Measurements from ENCODE around the gene STAMBPL1. TPM values are rescaled to one million over a fixed set of nuclear protein-coding genes. Genes with fewer than 3 reads are reported as not detected.

Gene STAMBPL1
- total and polyA plus RNA-seq, 11 donors: 1.0 to 6.3 (median 3.3) TPM

DNA sequence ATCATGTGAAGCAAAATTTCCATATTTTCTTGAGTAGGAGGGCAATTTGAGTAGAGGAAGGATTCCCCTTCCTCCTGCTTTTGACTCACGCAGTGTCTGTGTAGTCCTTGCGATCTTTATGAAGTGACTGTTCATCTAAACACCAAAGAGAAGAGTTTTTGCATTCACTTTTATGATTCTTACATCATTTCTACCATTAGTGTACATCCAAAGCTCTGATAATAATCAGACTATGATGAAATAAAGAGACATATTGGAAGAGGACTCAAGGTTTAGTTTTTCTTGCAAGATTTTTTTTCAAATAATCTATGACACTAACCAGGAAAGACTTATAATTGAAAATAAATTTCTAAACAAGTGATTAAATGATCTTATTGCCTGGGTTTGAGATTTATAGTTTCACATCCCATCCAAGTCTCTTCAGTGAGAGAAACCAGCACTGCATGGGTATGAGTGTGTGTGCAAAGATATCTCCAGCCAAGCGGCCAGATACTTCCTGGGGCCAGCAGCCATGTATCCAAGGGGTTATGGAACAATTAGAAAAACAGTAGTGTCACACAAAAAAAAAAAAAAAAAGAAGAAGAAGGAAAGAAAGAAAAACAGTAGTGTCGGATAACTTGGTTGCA, 74.5 kb downstream of the STAMBPL1 start:
- 74 to 92% (median 89%) methylated on average over 4 of the region's 4 CpGs for WGBS, 4 donors
- intact Hi-C loops (cut with DNase I): no loop called here
- Histone ChIP-seq H3K27ac (peak overlapping the region in 1 of 12 donors; percentile 88), H3K9me3 (no peaks in the 10 kb centered on the region), H3K4me1 (peaks cover 0 to 32% (median 10%) of the 10 kb centered on the region in 12 donors), H3K36me3 (no peaks in the 10 kb centered on the region), H3K4me3 (no peak overlapping the region), H3K27me3 (no peaks in the 10 kb centered on the region)
- DNase-seq (no peak), ATAC-seq (no peak)
- TF ChIP-seq, protein P1, sequence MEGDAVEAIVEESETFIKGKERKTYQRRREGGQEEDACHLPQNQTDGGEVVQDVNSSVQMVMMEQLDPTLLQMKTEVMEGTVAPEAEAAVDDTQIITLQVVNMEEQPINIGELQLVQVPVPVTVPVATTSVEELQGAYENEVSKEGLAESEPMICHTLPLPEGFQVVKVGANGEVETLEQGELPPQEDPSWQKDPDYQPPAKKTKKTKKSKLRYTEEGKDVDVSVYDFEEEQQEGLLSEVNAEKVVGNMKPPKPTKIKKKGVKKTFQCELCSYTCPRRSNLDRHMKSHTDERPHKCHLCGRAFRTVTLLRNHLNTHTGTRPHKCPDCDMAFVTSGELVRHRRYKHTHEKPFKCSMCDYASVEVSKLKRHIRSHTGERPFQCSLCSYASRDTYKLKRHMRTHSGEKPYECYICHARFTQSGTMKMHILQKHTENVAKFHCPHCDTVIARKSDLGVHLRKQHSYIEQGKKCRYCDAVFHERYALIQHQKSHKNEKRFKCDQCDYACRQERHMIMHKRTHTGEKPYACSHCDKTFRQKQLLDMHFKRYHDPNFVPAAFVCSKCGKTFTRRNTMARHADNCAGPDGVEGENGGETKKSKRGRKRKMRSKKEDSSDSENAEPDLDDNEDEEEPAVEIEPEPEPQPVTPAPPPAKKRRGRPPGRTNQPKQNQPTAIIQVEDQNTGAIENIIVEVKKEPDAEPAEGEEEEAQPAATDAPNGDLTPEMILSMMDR (IDR thresholded peaks at IDR 0.05): no peak
- TF ChIP-seq POLR2A (IDR thresholded peaks at IDR 0.05): no peak

- Histone ChIP-seq H3K4me3 (no peak overlapping the region), H3K4me1 (peaks cover 0 to 17% (median 0%) of the 10 kb centered on the region in 12 donors), H3K27ac (no peak overlapping the region), H3K9me3 (no peaks in the 10 kb centered on the region), H3K36me3 (no peaks in the 10 kb centered on the region), H3K27me3 (no peaks in the 10 kb centered on the region)
- intact Hi-C loops (cut with DNase I): no loop called here
- no peak for TF ChIP-seq POLR2A (IDR thresholded peaks at IDR 0.05)
- TF ChIP-seq, protein P1 (IDR thresholded peaks at IDR 0.05): no peak
- no peak for DNase-seq
- ATAC-seq: no peak
- WGBS, 4 donors: 71 to 96% (median 84%) methylated on average over 1 of the region's 1 CpG
These were observed 77.3 kb downstream of the STAMBPL1 start for GRCh38 chr10:88957381-88957780.

GRCh38 chr10:88958721-88959120, 78.7 kb downstream of the STAMBPL1 start:
- intact Hi-C loops (cut with DNase I): no loop called here
- DNase-seq (no peak), ATAC-seq (no peak)
- no peak overlapping the region for H3K27ac ChIP-seq
- TF ChIP-seq, protein P1 (IDR thresholded peaks at IDR 0.05): no peak
- TF ChIP-seq POLR2A (IDR thresholded peaks at IDR 0.05): no peak
- H3K4me3 ChIP-seq: no peak overlapping the region
- peaks cover 0 to 10% (median 0%) of the 10 kb centered on the region in 12 donors for H3K4me1 ChIP-seq
- no peaks in the 10 kb centered on the region for H3K9me3 ChIP-seq
- H3K27me3 ChIP-seq: no peaks in the 10 kb centered on the region
- no peaks in the 10 kb centered on the region for H3K36me3 ChIP-seq
- WGBS, 4 donors: 95 to 98% (median 97%) methylated on average over 6 of the region's 6 CpGs

DNA sequence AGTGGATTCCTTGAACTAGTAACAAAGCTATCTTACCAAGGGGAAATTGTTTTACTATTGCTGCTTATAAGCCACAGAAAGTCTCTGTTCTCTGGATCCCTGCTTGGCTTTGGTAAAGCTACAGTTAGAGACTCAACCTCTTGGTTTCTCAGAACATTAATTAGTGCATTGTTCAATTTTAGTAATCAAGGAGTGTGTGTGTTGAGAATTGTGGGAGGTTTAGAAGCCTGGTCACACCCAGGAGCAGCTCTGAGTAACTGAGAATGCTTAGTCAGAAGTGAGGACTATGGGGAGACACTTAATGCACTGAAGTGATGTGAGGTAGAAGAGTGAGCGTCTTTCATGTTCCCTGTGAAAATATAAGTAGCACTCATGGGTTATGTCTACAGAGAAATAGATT, 80.8 kb downstream of the STAMBPL1 start:
- ATAC-seq: no peak
- no peak for DNase-seq
- H3K9me3 ChIP-seq: no peaks in the 10 kb centered on the region
- intact Hi-C loops (cut with DNase I): no loop called here
- no peaks in the 10 kb centered on the region for H3K36me3 ChIP-seq
- 94 to 98% (median 96%) methylated on average over 1 of the region's 1 CpG for WGBS, 4 donors
- H3K4me1 ChIP-seq: peaks cover 0 to 19% (median 0%) of the 10 kb centered on the region in 12 donors
- H3K4me3 ChIP-seq: no peak overlapping the region
- no peak overlapping the region for H3K27ac ChIP-seq
- no peaks in the 10 kb centered on the region for H3K27me3 ChIP-seq
- TF ChIP-seq, protein P1 (IDR thresholded peaks at IDR 0.05): no peak
- TF ChIP-seq POLR2A (IDR thresholded peaks at IDR 0.05): no peak

All from heart left ventricle (tissue), 16 donors.